Chondrocyte (in vitro differentiated cells): ENCODE measurements around the gene EPHB1. TPM values are rescaled to one million over a fixed set of nuclear protein-coding genes. Genes with fewer than 3 reads are reported as not detected.

Experiments
- DNase-seq: peaks from one replicate; pipeline ENCODE4 v3.0.0; 2021; ENCODE audit warnings: mixed read lengths, low spot score
- H3K27ac Mint-ChIP-seq: one replicate; pipeline ENCODE4 v1.8.0; 2021; ENCODE audit warnings: mild to moderate bottlenecking, moderate library complexity, mixed read lengths; ENCODE audit not compliant: unreplicated experiment
- H3K27me3 Mint-ChIP-seq: 2 replicates; pipeline ENCODE4 v1.8.0; 2021; ENCODE audit warnings: low read depth, mixed read lengths
- H3K36me3 Mint-ChIP-seq: 2 replicates; pipeline ENCODE4 v1.8.0; 2021; ENCODE audit warnings: low read depth, mixed read lengths
- H3K4me1 Mint-ChIP-seq: 2 replicates; pipeline ENCODE4 v1.8.0; 2021; ENCODE audit warnings: low read depth, mild to moderate bottlenecking, mixed read lengths
- H3K4me3 Mint-ChIP-seq: one replicate; pipeline ENCODE4 v1.8.0; 2021; ENCODE audit warnings: mild to moderate bottlenecking, moderate library complexity, mixed read lengths; ENCODE audit not compliant: unreplicated experiment
- H3K9me3 Mint-ChIP-seq: 2 replicates; pipeline ENCODE4 v1.8.0; 2021; ENCODE audit warnings: low read depth, mixed read lengths
- CTCF ChIP-seq: fragments of 200-600 bp; sonication (generic); IDR thresholded peaks from 2 replicates; pipeline ENCODE4 v1.5.0; 2021; ENCODE audit warnings: antibody characterized with exemption, mild to moderate bottlenecking, moderate library complexity
- total RNA-seq: library from RNA; stranded (reverse); gene quantifications from 3 replicates; pipeline ENCODE4 v1.2.1, GENCODE V29; 2021

The EPHB1 gene
- total RNA-seq, 1 donor from 2014 or later, result 1.7 TPM

GRCh38 chr3:135168822-135169221 is 373.8 kb downstream of the EPHB1 start:
- Mint-ChIP-seq H3K4me1 (no peaks in the 10 kb centered on the region), H3K27ac (no peak overlapping the region), H3K27me3 (no peaks in the 10 kb centered on the region), H3K4me3 (no peak overlapping the region), H3K9me3 (no peaks in the 10 kb centered on the region), H3K36me3 (no peaks in the 10 kb centered on the region)
- DNase-seq, result no peak
- no peak for TF ChIP-seq CTCF

GRCh38 chr3:135169651-135170050 is 374.6 kb downstream of the EPHB1 start:
- Mint-ChIP-seq H3K27me3 (no peaks in the 10 kb centered on the region), H3K4me1 (no peaks in the 10 kb centered on the region), H3K27ac (no peak overlapping the region), H3K4me3 (no peak overlapping the region), H3K36me3 (no peaks in the 10 kb centered on the region), H3K9me3 (no peaks in the 10 kb centered on the region)
- no peak for TF ChIP-seq CTCF
- DNase-seq, result no peak

- no peaks in the 10 kb centered on the region for H3K27me3 Mint-ChIP-seq
- TF ChIP-seq CTCF, result no peak
- no peak overlapping the region for H3K4me3 Mint-ChIP-seq
- H3K9me3 Mint-ChIP-seq, result no peaks in the 10 kb centered on the region
- no peak for DNase-seq
- no peaks in the 10 kb centered on the region for H3K4me1 Mint-ChIP-seq
- no peak overlapping the region for H3K27ac Mint-ChIP-seq
- H3K36me3 Mint-ChIP-seq, result no peaks in the 10 kb centered on the region
These were observed 375.7 kb downstream of the EPHB1 start for GRCh38 chr3:135170732-135171131.

- no peak for TF ChIP-seq CTCF
- H3K27me3 Mint-ChIP-seq, result no peaks in the 10 kb centered on the region
- no peaks in the 10 kb centered on the region for H3K4me1 Mint-ChIP-seq
- no peaks in the 10 kb centered on the region for H3K9me3 Mint-ChIP-seq
- H3K36me3 Mint-ChIP-seq, result no peaks in the 10 kb centered on the region
- no peak overlapping the region for H3K27ac Mint-ChIP-seq
- no peak overlapping the region for H3K4me3 Mint-ChIP-seq
- DNase-seq, result no peak
These were observed 377.3 kb downstream of the EPHB1 start for GRCh38 chr3:135172191-135172869.

GRCh38 chr3:135175728-135176277 is 380.7 kb downstream of the EPHB1 start:
- no peak for DNase-seq
- no peak for TF ChIP-seq CTCF
- Mint-ChIP-seq H3K9me3 (no peaks in the 10 kb centered on the region), H3K4me1 (no peaks in the 10 kb centered on the region), H3K27ac (no peak overlapping the region), H3K4me3 (no peak overlapping the region), H3K27me3 (no peaks in the 10 kb centered on the region), H3K36me3 (no peaks in the 10 kb centered on the region)
